ENCODE data around the gene MST1. TPM values are rescaled to one million over a fixed set of nuclear protein-coding genes. Genes with fewer than 3 reads are reported as not detected.

Gene MST1
- total and polyA plus RNA-seq, 2 of the 8 experiments (the other 6 are each of a cell fraction or from before 2014, with no cell fraction given), result 6.2 to 9.5 TPM

DNA sequence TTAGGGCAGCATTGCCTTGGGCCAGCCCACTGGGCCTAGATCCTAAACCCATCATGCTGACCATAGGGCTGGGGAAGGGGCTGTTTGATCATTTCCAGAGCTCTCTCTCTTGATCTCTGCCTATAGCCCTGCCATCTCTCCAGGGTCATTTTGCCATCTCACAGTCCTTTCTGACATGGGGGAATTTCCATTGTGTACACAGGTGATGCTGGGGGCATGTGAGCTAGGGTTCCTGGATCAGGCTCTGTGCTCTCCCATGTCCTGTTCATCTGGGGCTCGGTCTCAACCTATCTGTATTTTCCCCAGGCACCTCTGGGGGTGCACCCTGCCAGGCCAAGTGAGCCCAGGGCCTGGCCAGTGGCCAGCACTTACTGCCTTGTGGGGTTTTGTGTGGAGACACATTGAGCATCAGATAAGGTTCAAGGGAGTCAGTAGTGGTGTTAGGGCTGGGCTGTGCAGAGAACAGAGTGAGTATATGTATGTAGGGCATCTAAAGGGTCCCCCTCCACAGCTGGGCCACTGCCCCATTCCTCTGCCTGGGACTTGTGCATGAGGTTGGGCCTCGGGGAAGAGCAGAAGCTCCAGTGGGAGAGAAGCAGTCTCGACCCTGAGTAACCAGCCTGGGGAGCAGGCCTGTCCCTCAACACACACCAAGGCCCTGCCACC, 40.8 kb downstream of the MST1 start:
- H3K23ac ChIP-seq (ENCODE audit: insufficient read length), result no peak overlapping the region
- no peak overlapping the region for H3K4me3 ChIP-seq (ENCODE audit: extremely low read depth in 1 of 4, insufficient read depth in 2 of 4, low read depth in 3 of 4, low read length in 4 of 4)
- H4K5ac ChIP-seq (ENCODE audit: insufficient read length, low read depth, low read length), result no peak overlapping the region
- no peak overlapping the region for H3K14ac ChIP-seq (ENCODE audit: insufficient read length)
- no peak overlapping the region for H2AK5ac ChIP-seq (ENCODE audit: low read depth, low read length)
- H2BK120ac ChIP-seq (replicated peaks; ENCODE audit: low read depth, low read length), result no peak overlapping the region
- no peaks in the 10 kb centered on the region; a peak in 1 of 7 replicates for H3K4me1 ChIP-seq (replicated peaks in 1 of 4; ENCODE audit: control insufficient read depth in 3 of 4, insufficient read depth in 4 of 4, low read length in 3 of 4)
- H3K56ac ChIP-seq (replicated peaks; ENCODE audit: insufficient read length, low read depth, low read length), result no peak overlapping the region
- no peak overlapping the region for H2BK12ac ChIP-seq (ENCODE audit: low read depth, low read length)
- H3K9me3 ChIP-seq (ENCODE audit: insufficient read depth in 2 of 2, low read depth in 1 of 2, low read length in 1 of 2), result no peaks in the 10 kb centered on the region
- no peak overlapping the region for H3K27ac ChIP-seq (ENCODE audit: low read depth, low read length)
- H2BK15ac ChIP-seq (ENCODE audit: low read length), result no peak overlapping the region
- CTCF ChIA-PET (ENCODE audit: partially characterized antibody), result interaction anchor here (0.9 to 1.9 kb wide), 4 partner anchors 12 to 37 kb away, joined by 3 to 7 read pairs (median 4); no protein-coding TSS in a partner anchor
- no peaks in the 10 kb centered on the region for H3K79me2 ChIP-seq (ENCODE audit: control insufficient read depth in 1 of 2, insufficient read depth in 2 of 2, low read length in 2 of 2)
- no peak overlapping the region for H3K9ac ChIP-seq (replicated peaks in 1 of 4; ENCODE audit: extremely low read depth in 1 of 4, low read depth in 3 of 4, low read length in 3 of 4)
- no peaks in the 10 kb centered on the region for H4K20me1 ChIP-seq (replicated peaks in 1 of 2; ENCODE audit: control insufficient read depth in 1 of 2, insufficient read depth in 2 of 2, low read length in 2 of 2)
- 89% methylated on average over 3 of the region's 3 CpGs; no CpG with 5 or more reads in 1 of the 2 experiments for WGBS, 2 experiments (ENCODE audit: extremely low coverage in 1 of 2, insufficient coverage in 1 of 2, insufficient read length in 1 of 2, insufficient replicate concordance in 2 of 2, low coverage in 1 of 2, low lambda C conversion rate in 2 of 2, missing lambda C conversion rate in 1 of 2)
- H3K4me2 ChIP-seq (ENCODE audit: insufficient read depth in 1 of 2, low read depth in 2 of 2, low read length in 2 of 2), result no peak overlapping the region
- POLR2A ChIA-PET (ENCODE audit: partially characterized antibody), result interaction anchor here (0.7 kb wide), 1 partner anchor 32 kb away, joined by 3 read pairs; no protein-coding TSS in a partner anchor
- H3K27me3 ChIP-seq (replicated peaks in 1 of 4; ENCODE audit: control insufficient read depth in 3 of 4, extremely low read depth in 1 of 4, insufficient read depth in 3 of 4, low read length in 3 of 4), result no peaks in the 10 kb centered on the region
- H2AFZ ChIP-seq (ENCODE audit: low read length), result no peak overlapping the region
- H3K79me1 ChIP-seq (ENCODE audit: low read depth, low read length), result no peaks in the 10 kb centered on the region
- H2BK5ac ChIP-seq (ENCODE audit: low read depth, low read length), result no peak overlapping the region
- no peak overlapping the region for H4K91ac ChIP-seq (replicated peaks; ENCODE audit: insufficient read length, low read length)
- no peaks in the 10 kb centered on the region for H3K23me2 ChIP-seq (ENCODE audit: low read depth, low read length)
- no peak overlapping the region for H3K4ac ChIP-seq (replicated peaks; ENCODE audit: insufficient read length, low read depth, low read length)
- no peak for FAIRE-seq
- no peak for DNase-seq (ENCODE audit: low read depth in 1 of 2, low spot score in 2 of 2)
- H4K8ac ChIP-seq (ENCODE audit: extremely low read depth, insufficient read depth, low read length), result no peak overlapping the region
- no peak overlapping the region for H3K18ac ChIP-seq (ENCODE audit: extremely low read depth, low read length)
- no peak overlapping the region for H2BK20ac ChIP-seq (ENCODE audit: low read length)
- H3K36me3 ChIP-seq (ENCODE audit: control insufficient read depth in 2 of 4, insufficient read depth in 4 of 4, low read length in 3 of 4), result no peaks in the 10 kb centered on the region; a peak in 1 of 8 replicates
- TF ChIP-seq YY1 (IDR thresholded peaks at IDR 0.05; ENCODE audit: low read depth, low read length), result no peak
- no peak for TF ChIP-seq SAP30 (IDR thresholded peaks at IDR 0.05; ENCODE audit: insufficient read depth, insufficient replicate concordance, low read length)
- TF ChIP-seq MAFK (IDR thresholded peaks at IDR 0.05; ENCODE audit: low read depth, low read length), result no peak
- TF ChIP-seq FOSL1 (IDR thresholded peaks at IDR 0.05; ENCODE audit: insufficient read depth, low read depth, low read length), result no peak
- TF ChIP-seq KDM1A (IDR thresholded peaks at IDR 0.05; ENCODE audit: borderline replicate concordance, low read length), result no peak
- TF ChIP-seq EZH2 (IDR thresholded peaks at IDR 0.05; ENCODE audit: low read depth, low read length, severe bottlenecking), result no peak
- no peak for TF ChIP-seq BACH1 (IDR thresholded peaks at IDR 0.05; ENCODE audit: low read length)
- TF ChIP-seq RXRA (IDR thresholded peaks at IDR 0.05; ENCODE audit: insufficient read depth, low read depth, low read length), result no peak
- TF ChIP-seq SRF (IDR thresholded peaks at IDR 0.05; ENCODE audit: low read depth, low read length), result no peak
- TF ChIP-seq, protein P1, sequence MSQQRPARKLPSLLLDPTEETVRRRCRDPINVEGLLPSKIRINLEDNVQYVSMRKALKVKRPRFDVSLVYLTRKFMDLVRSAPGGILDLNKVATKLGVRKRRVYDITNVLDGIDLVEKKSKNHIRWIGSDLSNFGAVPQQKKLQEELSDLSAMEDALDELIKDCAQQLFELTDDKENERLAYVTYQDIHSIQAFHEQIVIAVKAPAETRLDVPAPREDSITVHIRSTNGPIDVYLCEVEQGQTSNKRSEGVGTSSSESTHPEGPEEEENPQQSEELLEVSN (IDR thresholded peaks at IDR 0.05), result no peak
- TF ChIP-seq JUN (IDR thresholded peaks at IDR 0.05; ENCODE audit: low read depth, low read length), result no peak
- no peak for TF ChIP-seq GABPA (IDR thresholded peaks at IDR 0.05; ENCODE audit: borderline replicate concordance, insufficient read depth, low read length)
